Measurements from ENCODE around the gene PLPP7. TPM values are rescaled to one million over a fixed set of nuclear protein-coding genes. Genes with fewer than 3 reads are reported as not detected.
"Not testable (repeated sequence)": the region's sequence is repeated elsewhere in the genome, so short reads cannot be mapped to it uniquely, and the experiment has no call there.

PLPP7 gene
- total RNA-seq, 1 donor from 2014 or later = 1.5 TPM

DNA sequence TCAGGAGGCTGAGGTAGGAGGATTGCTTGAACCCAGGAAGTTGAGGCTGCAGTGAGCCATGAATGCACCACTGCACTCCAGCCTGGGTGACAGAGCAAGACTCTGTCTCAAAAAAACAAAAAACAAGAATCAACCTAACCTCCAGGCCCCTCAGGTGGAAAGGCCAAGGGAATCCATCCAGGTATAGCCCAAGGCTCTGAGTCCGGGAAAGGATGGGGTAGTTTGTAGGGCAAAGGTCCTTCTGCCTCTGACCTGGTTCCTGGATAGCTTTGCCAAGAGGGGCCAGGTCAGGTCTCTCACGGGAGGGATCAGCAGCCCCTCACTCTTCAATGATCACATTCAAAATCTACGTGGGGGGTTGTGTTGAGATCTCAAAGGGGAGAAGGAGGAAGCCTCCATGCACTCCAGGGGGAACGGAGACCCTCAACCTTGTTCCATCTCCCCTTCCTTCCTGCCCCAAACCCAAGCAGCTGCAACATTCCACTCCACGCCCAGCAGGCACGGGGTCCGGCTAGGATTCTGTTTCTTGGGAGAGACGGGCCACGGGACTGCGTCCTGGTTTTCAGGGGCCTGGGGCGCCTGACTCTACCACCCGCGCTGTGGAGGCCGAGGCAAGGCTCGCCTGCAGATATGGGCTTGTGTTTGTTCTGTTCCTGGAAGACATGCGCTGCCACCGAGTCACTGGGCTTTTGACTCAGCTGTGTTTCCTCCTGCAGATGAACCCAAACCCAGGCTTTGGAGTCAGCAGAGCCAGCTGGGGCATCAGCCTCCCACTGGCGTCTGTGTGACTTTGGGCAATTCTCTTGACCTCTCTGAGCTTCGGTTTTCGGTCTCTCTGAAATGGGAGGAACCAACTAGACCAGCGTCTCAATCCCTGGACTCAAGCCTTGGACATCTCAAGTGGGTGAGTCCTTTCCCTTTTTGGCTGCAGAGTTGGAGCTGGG, 35.5 kb downstream of the PLPP7 start:
- H3K36me3 Mint-ChIP-seq (ENCODE audit: low read depth) = no peaks in the 10 kb centered on the region
- DNase-seq (ENCODE audit: low spot score) = peak; percentile 76
- H3K4me3 Mint-ChIP-seq (ENCODE audit: unreplicated experiment) = no peak overlapping the region
- peaks cover 2% of the 10 kb centered on the region for H3K9me3 Mint-ChIP-seq (ENCODE audit: low read depth)
- no peaks in the 10 kb centered on the region for H3K27me3 Mint-ChIP-seq (ENCODE audit: low read depth)
- TF ChIP-seq, protein P1, sequence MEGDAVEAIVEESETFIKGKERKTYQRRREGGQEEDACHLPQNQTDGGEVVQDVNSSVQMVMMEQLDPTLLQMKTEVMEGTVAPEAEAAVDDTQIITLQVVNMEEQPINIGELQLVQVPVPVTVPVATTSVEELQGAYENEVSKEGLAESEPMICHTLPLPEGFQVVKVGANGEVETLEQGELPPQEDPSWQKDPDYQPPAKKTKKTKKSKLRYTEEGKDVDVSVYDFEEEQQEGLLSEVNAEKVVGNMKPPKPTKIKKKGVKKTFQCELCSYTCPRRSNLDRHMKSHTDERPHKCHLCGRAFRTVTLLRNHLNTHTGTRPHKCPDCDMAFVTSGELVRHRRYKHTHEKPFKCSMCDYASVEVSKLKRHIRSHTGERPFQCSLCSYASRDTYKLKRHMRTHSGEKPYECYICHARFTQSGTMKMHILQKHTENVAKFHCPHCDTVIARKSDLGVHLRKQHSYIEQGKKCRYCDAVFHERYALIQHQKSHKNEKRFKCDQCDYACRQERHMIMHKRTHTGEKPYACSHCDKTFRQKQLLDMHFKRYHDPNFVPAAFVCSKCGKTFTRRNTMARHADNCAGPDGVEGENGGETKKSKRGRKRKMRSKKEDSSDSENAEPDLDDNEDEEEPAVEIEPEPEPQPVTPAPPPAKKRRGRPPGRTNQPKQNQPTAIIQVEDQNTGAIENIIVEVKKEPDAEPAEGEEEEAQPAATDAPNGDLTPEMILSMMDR (IDR thresholded peaks at IDR 0.05) = no peak
- H3K4me1 Mint-ChIP-seq (ENCODE audit: low read depth) = peaks cover 8% of the 10 kb centered on the region
- no peak overlapping the region for H3K27ac Mint-ChIP-seq (ENCODE audit: unreplicated experiment)

DNA sequence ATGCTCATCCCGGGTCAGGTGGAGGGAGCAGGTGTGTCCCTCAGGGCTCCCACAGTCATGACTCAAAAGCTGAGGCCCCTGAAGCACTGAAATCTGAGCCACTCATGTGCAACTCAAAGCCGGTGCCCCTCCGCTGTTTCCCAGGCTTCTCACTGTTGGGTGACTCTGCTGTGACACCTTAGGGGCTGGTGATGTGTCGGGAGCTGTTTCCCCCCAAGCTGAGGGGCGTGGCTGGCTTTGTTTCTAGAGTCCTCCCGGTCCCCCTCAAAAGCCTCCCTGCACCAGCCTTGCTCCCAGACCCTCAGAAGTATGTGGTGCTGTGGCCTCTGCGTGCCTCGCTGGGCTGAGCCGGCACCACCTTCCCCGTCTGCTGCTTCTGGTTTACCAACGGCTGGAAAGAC, 39.7 kb downstream of the PLPP7 start:
- peak; percentile 78 for DNase-seq (ENCODE audit: low spot score)
- H3K4me3 Mint-ChIP-seq (ENCODE audit: unreplicated experiment) = no peak overlapping the region
- no peaks in the 10 kb centered on the region for H3K36me3 Mint-ChIP-seq (ENCODE audit: low read depth)
- H3K9me3 Mint-ChIP-seq (ENCODE audit: low read depth) = peaks cover 2% of the 10 kb centered on the region
- H3K27me3 Mint-ChIP-seq (ENCODE audit: low read depth) = no peaks in the 10 kb centered on the region
- H3K4me1 Mint-ChIP-seq (ENCODE audit: low read depth) = peaks cover 8% of the 10 kb centered on the region
- TF ChIP-seq, protein P1 (IDR thresholded peaks at IDR 0.05) = no peak
- H3K27ac Mint-ChIP-seq (ENCODE audit: unreplicated experiment) = no peak overlapping the region

DNA sequence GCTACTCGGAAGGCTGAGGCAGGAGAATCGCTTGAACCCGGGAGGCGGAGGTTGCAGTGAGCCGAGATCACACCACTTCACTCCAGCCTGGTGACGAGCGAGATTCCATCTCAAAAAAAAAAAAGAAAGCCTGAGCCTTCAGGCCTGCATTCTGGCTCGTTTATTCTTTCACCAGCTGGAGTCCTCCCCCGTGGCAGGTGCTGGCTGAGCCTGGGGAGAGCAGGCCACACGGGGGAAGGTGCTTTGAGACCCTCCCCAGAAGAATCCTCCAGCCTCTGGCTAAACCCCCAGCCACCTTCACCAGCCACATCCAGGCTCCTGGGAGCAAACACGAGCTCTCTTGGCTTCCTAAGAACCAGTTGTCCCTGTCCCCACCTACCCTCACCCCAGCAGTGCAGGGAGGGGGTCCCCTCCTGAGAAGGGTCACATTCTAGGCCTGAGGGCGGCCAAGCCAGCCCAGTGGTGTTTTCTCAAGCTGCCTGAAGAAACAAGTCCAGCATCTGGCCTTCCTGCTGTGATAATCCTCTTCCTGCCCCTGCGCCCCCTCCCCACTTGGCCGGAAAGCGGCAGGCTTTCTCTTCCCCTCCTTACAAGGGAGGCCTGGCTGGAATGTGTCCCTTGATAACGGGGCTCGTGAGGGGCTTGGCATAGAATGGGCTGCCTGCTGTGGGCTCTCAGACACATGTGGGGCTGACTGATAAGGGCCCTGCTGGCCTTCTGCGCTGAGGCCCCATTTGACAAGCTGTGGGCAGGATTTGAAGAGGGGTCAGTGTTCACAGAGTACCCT, 41.5 kb downstream of the PLPP7 start:
- Mint-ChIP-seq H3K27me3 (ENCODE audit: low read depth) (no peaks in the 10 kb centered on the region), H3K36me3 (ENCODE audit: low read depth) (no peaks in the 10 kb centered on the region), H3K4me1 (ENCODE audit: low read depth) (peaks cover 20% of the 10 kb centered on the region), H3K4me3 (ENCODE audit: unreplicated experiment) (no peak overlapping the region), H3K27ac (ENCODE audit: unreplicated experiment) (no peak overlapping the region), H3K9me3 (ENCODE audit: low read depth) (peaks cover 2% of the 10 kb centered on the region)
- TF ChIP-seq, protein P1 (IDR thresholded peaks at IDR 0.05) = no peak
- peak; percentile 55 for DNase-seq (ENCODE audit: low spot score)

DNA sequence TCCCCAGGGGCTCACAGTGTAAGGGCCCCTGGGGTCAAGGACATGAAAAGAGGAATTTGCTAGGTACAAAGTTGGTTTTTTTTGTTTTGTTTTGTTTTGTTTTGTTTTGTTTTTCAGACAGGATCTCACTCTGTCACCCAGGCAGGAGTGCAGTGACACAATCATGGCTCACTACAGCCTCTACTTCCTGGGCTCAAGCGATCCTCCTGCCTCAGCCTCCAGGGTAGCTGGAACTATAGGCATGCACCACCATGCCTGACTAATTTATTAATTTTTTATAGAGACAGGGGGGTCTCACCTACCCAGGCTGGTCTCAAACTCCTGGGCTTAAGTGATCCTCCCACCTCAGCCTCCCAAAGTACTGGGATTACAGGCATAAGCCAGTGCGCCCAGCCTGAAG, 42.5 kb downstream of the PLPP7 start:
- not testable (repeated sequence) for H3K4me3 Mint-ChIP-seq (ENCODE audit: unreplicated experiment); H3K9me3 Mint-ChIP-seq (ENCODE audit: low read depth); H3K27me3 Mint-ChIP-seq (ENCODE audit: low read depth); H3K36me3 Mint-ChIP-seq (ENCODE audit: low read depth); H3K27ac Mint-ChIP-seq (ENCODE audit: unreplicated experiment)
- peaks cover 20% of the 10 kb centered on the region for H3K4me1 Mint-ChIP-seq (ENCODE audit: low read depth)
- DNase-seq (ENCODE audit: low spot score) = peak; percentile 27

DNA sequence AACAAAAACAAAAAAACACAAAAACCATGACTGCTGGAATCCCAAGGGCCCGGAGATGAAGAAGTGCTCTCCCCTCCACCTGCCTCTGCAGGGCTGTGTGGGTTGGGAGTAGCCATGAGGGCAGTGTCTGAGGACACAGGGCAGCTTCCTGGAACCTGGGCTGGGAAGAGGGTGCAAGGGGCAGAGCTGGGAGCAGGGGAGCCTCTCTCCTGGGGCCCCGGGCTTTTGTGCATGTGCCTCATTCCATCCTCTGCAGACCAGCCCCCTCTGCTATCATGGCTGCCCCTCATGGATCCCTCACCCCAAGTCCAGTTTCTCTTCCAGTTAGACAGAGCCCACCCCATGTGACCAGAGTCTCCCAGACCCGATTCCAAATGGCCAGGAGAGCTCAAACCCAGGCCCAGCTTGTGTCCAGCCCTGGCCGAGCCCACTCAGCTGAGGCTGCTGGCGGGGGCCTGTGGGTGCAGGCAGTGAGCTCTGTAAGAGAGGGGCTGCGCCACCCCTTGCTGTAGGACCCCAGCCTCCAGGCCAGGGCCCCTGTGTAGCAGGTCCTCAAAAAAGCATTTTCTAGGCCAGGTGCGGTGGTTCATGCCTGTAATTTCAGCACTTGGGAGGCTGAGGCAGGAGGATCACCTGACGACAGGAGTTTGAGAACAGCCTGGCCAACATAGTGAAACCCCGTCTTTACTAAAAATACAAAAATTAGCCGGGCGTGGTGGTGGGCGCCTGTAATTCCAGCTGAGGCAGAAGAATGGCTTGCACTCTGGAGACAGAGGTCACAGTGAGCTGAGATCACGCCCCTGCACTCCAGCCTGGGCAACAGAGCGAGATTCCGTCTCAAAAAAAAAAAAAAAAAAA, 44.5 kb downstream of the PLPP7 start:
- Mint-ChIP-seq H3K4me3 (ENCODE audit: unreplicated experiment) (no peak overlapping the region), H3K27me3 (ENCODE audit: low read depth) (no peaks in the 10 kb centered on the region), H3K9me3 (ENCODE audit: low read depth) (no peaks in the 10 kb centered on the region), H3K4me1 (ENCODE audit: low read depth) (peaks cover 15% of the 10 kb centered on the region), H3K27ac (ENCODE audit: unreplicated experiment) (no peak overlapping the region), H3K36me3 (ENCODE audit: low read depth) (no peaks in the 10 kb centered on the region)
- TF ChIP-seq, protein P1 (IDR thresholded peaks at IDR 0.05) = no peak
- peak; percentile 68 for DNase-seq (ENCODE audit: low spot score)

Measured in chondrocyte (in vitro differentiated cells).